ENCODE data around the gene ATP1A2.

DNA sequence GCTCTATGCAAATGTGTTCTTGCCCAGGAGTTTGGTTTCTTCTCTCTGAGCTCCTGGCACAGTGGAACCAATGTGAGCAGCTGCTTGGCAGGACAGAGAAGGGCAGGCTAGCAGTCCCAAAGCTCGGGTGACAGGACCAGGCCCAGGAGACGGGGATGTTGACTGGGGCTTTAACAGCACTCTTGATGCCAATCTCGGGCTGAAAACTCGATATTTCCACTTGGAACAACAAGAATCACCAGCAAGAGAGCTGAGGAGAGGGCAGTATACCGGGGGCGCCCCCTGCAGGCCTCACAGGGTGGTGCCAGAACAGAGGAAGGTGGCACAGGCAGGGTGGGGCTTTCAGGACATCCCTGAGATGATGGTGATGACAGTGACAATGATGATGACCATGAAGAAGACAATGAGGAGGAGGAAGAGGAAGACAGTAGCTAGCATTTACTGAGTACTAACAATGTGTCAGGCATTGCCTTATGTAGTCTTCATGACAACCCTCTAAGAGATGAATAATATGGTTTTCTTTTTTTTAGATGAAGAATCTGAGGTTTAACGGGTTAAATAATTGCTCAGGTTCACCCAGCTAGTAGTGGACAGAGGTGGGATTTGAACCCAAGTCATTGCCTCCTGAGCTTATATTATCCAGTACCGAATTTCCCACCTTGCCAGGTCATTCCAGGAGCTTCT lies 36.9 kb upstream of the ATP1A2 start:
- no peak for TF ChIP-seq GATA3 (IDR thresholded peaks at IDR 0.05; ENCODE audit: low read depth, low read length)
- no peak for TF ChIP-seq GATA2 (IDR thresholded peaks at IDR 0.05; ENCODE audit: low read depth, low read length)

All from SH-SY5Y (cell line).